ENCODE measurements around the gene MLEC.

The MLEC gene

DNA sequence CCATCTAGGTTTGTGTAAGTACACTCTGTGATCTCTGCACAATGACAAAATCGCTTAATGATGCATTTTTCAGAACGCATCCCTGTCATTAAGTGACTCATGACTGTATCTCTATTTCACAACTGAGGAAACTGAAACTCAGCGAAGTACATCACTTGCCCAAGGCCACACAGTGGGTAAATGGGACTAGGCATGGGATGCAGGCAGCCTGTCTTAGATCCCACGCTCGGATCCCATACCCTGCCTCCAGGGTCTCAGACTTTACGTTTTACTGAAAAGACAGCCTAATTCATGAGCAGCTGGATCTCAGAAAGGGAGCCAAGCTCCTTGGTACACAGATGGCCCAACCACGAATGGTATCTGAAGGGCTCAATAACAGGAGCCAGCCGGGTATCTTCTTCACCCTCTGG, 2.4 kb upstream of the MLEC start:
- TF ChIP-seq, protein P1, sequence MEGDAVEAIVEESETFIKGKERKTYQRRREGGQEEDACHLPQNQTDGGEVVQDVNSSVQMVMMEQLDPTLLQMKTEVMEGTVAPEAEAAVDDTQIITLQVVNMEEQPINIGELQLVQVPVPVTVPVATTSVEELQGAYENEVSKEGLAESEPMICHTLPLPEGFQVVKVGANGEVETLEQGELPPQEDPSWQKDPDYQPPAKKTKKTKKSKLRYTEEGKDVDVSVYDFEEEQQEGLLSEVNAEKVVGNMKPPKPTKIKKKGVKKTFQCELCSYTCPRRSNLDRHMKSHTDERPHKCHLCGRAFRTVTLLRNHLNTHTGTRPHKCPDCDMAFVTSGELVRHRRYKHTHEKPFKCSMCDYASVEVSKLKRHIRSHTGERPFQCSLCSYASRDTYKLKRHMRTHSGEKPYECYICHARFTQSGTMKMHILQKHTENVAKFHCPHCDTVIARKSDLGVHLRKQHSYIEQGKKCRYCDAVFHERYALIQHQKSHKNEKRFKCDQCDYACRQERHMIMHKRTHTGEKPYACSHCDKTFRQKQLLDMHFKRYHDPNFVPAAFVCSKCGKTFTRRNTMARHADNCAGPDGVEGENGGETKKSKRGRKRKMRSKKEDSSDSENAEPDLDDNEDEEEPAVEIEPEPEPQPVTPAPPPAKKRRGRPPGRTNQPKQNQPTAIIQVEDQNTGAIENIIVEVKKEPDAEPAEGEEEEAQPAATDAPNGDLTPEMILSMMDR (IDR thresholded peaks at IDR 0.05): no peak
- Histone ChIP-seq H3K27ac (peak overlapping the region; percentile 33), H3K9me3 (no peaks in the 10 kb centered on the region), H3K4me3 (ENCODE audit: low read depth in 1 of 2, low read length in 1 of 2) (no peak overlapping the region), H3K27me3 (no peaks in the 10 kb centered on the region), H3K4me1 (ENCODE audit: control insufficient read depth in 1 of 2, insufficient read depth in 1 of 2, low read depth in 1 of 2, low read length in 1 of 2) (peaks cover 41 to 43% of the 10 kb centered on the region in 2 experiments), H3K36me3 (no peaks in the 10 kb centered on the region)

DNA sequence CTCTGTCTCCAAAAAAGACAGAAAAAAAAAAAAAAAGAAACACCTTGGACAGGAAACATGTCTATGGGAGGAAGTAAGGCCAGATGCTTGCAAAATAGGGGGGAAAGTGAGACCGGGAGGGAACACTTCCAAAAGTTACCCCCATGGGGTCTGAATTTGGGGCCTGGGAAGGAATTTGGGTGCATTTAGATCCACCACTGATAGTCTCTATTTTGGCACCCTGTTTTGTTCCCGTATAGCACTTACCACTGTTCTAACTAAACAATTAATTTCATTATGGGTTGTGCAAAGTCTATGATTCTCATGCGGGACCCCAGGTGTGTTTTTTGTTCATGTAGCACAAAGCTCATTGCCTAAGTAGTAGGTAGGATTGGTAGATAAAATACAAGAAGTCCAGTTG, 1.4 kb upstream of the MLEC start:
- Histone ChIP-seq H3K9me3 (no peaks in the 10 kb centered on the region), H3K36me3 (no peaks in the 10 kb centered on the region), H3K4me1 (ENCODE audit: control insufficient read depth in 1 of 2, insufficient read depth in 1 of 2, low read depth in 1 of 2, low read length in 1 of 2) (peaks cover 43 to 46% of the 10 kb centered on the region in 2 experiments), H3K27me3 (no peaks in the 10 kb centered on the region), H3K4me3 (ENCODE audit: low read depth in 1 of 2, low read length in 1 of 2) (peak overlapping the region in 1 of 2 experiments; percentile 97), H3K27ac (peak overlapping the region; percentile 92)
- TF ChIP-seq, protein P1 (IDR thresholded peaks at IDR 0.05): no peak

- peaks cover 43 to 46% of the 10 kb centered on the region in 2 experiments for H3K4me1 ChIP-seq (ENCODE audit: control insufficient read depth in 1 of 2, insufficient read depth in 1 of 2, low read depth in 1 of 2, low read length in 1 of 2)
- H3K4me3 ChIP-seq (ENCODE audit: low read depth in 1 of 2, low read length in 1 of 2): peak overlapping the region; percentile 92 to 97
- TF ChIP-seq, protein P1 (IDR thresholded peaks at IDR 0.05): no peak
- H3K36me3 ChIP-seq: no peaks in the 10 kb centered on the region
- peak overlapping the region; percentile 92 for H3K27ac ChIP-seq
- H3K9me3 ChIP-seq: no peaks in the 10 kb centered on the region
- no peaks in the 10 kb centered on the region for H3K27me3 ChIP-seq
Observed at GRCh38 chr12:120686151-120686689, 729 bp upstream of the MLEC start.

GRCh38 chr12:120687578-120688289, 785 bp downstream of the MLEC start:
- TF ChIP-seq, protein P1 (IDR thresholded peaks at IDR 0.05): no peak
- Histone ChIP-seq H3K36me3 (no peaks in the 10 kb centered on the region), H3K9me3 (no peaks in the 10 kb centered on the region), H3K27me3 (no peaks in the 10 kb centered on the region), H3K4me1 (ENCODE audit: control insufficient read depth in 1 of 2, insufficient read depth in 1 of 2, low read depth in 1 of 2, low read length in 1 of 2) (peaks cover 43 to 46% of the 10 kb centered on the region in 2 experiments), H3K27ac (peak overlapping the region; percentile 92), H3K4me3 (ENCODE audit: low read depth in 1 of 2, low read length in 1 of 2) (peak overlapping the region; percentile 92 to 97)

DNA sequence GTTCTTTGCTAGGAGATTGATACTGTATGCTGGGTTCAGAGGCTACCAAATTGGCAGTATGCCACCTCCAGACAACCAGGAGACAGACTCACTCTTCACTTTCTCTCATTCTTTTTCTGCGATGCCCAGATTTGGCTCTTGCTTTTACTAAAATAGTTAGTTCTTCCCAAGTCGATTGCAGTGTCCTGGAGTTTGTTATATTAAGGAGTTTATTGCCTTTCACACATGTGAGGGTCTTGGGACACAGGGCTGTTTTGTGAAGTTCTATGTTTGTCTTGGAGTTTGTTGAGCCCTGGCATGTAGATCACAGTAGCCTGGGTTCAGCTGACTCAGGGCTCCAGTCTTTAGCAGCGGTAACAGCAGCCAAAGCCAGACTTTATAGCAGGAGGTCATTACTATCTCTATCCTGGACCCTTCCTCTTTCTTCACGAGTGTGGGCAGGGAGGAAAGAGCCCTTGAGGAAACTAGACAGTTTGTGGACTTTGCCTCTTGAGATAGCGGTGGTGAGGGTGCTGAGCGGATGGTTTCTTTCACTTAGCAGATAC, 1.6 kb downstream of the MLEC start:
- Histone ChIP-seq H3K27ac (peak overlapping the region; percentile 92), H3K4me1 (ENCODE audit: control insufficient read depth in 1 of 2, insufficient read depth in 1 of 2, low read depth in 1 of 2, low read length in 1 of 2) (peaks cover 43 to 46% of the 10 kb centered on the region in 2 experiments), H3K4me3 (ENCODE audit: low read depth in 1 of 2, low read length in 1 of 2) (peak overlapping the region; percentile 92 to 97), H3K9me3 (no peaks in the 10 kb centered on the region), H3K36me3 (no peaks in the 10 kb centered on the region), H3K27me3 (no peaks in the 10 kb centered on the region)
- TF ChIP-seq, protein P1 (IDR thresholded peaks at IDR 0.05): no peak
